SH-SY5Y (cell line): ENCODE results near the gene HOXA1.

ENCODE experiments used
- GATA2 ChIP-seq: IDR thresholded peaks from 2 replicates; pipeline ENCODE4 v1.6.1; 2011; ENCODE audit warnings: mild to moderate bottlenecking, low read depth, low read length
- GATA3 ChIP-seq: IDR thresholded peaks from 2 replicates; pipeline ENCODE4 v1.6.1; 2011; ENCODE audit warnings: low read depth, mild to moderate bottlenecking, low read length, moderate library complexity

DNA sequence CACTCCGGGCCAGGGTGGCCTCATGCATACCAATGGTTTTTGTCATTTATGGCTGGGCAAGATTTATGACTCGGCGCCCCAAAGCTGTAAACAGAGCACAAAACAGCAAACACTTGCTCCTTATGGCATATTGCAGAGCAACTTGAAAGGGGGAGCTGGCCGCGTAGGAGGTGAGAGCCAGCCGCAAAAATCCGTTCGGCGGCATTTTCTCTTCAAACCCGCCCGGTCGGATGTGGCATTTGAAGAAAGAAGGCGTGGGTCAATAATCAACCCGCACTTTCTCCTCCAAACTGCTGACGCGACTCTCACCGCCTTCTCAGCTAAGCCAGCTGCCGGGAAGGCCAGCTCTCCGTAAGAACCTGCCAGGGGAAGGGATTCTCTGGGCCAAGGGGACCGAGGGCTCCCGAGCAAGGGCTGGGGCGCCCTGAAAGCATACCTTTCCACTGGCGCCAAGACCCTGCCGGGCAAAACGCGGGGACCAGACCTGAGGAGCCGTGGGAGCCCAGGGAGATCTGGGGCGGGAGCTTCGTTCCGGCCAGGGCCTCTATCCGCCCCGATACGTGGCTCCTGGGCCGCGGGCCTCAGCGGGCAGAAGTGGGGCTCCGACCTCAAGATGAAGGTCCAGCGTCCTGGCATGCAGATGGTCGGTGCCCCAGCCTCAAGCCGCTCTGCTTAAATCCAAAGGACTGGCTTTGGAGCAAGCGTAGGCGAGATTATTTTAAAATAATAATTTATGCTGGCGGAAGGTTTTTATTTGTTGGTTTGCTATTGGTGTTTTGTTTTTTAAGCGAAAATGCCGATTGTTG lies 19.6 kb upstream of the HOXA1 start:
- TF ChIP-seq GATA3 (no peak), GATA2 (no peak)
